CD1c-positive myeloid dendritic cell (primary cell): Measurements from ENCODE around the gene PITPNC1.
"Not testable (repeated sequence)": the region's sequence is repeated elsewhere in the genome, so short reads cannot be mapped to it uniquely, and the experiment has no call there.

Experiments used
- DNase-seq: peaks from one replicate; pipeline ENCODE4 v3.0.0-alpha.2; 2016; ENCODE audit errors: extremely low spot score

PITPNC1 gene

DNA sequence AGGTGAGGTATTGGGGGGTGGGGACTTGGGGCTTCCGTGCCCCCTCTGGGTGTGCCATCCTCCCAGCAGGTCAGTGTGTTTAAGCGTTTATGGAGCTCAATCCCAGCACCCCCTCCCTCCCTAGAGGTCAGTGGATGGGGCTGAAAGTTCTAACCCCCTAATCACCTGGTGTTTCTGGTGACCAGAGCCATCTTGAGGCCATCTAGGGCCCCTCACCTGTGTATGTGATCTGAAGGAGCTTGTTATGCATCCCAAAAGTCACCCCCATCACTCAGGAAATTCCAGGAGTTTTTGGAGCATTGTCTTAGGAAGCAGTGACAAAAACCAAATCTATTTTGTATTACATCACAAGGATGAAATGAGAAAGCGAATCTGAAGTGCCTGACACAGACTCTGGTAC, 272.8 kb downstream of the PITPNC1 start:
- DNase-seq, result no peak

DNA sequence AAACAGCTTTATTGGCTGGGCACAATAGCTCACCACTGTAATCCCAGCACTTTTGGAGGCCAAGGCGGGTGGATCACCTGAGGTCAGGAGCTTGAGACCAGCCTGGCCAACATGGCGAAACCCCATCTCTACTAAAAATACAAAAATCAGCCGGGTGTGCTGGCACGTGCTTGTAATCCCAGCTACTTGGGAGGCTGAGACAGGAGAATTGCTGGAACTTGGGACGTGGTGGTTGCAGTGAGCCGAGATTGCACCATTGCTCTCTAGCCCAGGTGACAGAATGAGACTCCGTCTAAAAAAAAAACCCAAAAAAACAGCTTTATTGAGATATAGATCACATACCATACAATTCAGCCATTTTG, 274.1 kb downstream of the PITPNC1 start:
- not testable (repeated sequence) for DNase-seq

GRCh38 chr17:67652433-67652832, 275.4 kb downstream of the PITPNC1 start:
- DNase-seq, result no peak

GRCh38 chr17:67655478-67656148, 278.5 kb downstream of the PITPNC1 start:
- DNase-seq, result no peak

GRCh38 chr17:67656494-67657203, 279.6 kb downstream of the PITPNC1 start:
- no peak for DNase-seq

DNA sequence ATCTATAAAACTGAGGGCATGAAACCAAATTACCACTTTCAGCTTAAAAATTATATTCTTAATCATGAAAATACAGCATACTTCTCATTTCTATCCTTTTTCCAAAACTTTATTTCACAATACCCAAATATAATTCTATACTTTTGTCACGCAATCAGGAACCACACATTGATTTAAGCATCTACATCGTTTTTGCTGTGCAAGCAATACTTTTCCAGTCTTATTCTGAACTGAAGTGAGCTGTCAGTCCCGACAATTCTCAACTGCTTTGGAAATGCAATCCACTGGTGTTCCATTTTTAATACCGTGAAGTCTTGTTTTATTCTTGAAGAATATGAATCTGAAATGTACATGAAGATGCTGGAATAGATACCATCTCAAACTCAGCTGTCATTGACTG, 280.5 kb downstream of the PITPNC1 start:
- DNase-seq, result no peak

DNA sequence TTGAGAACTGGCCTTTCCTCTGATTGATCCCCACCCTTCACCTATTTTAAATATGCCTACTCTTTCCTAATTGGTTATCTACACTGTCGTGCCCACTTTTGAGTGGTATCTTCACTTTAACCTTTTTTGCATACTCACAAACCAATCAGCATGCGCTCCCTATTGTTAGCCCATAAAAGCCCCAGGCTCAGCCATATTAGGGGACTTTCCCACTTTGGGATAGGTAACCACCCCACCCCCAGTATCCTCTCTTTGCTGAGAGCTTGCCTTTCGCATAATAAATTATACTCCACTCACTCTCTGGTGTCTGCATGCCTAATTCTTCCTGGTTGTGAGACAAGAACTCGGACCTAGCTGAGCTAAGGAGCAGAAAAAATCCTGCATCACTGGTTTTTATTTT, 281.2 kb downstream of the PITPNC1 start:
- DNase-seq, result no peak

DNA sequence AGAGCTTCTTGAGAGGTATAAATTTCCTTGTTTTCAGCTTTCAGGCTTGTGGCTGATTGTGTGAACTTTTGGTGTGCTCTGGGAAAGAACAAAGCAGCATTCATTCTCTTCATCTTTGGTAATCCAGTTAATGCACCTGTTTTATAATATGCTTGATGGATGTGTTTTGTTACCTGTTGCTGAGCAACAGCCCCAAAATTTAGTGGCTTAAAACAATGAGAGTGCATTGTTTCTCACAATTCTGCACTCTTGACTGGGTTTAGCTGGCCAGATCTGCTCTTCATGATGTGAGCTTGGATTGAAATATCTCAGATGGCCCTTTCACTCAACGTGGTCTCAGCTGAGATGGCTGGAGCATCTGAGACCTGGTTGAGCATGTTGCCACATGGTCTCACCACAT, 281.9 kb downstream of the PITPNC1 start:
- DNase-seq, result no peak

GRCh38 chr17:67662712-67663111, 285.6 kb downstream of the PITPNC1 start:
- DNase-seq, result no peak

- DNase-seq, result no peak
Measured at GRCh38 chr17:67663457-67663856, 286.4 kb downstream of the PITPNC1 start.

- DNase-seq, result no peak
Measured at GRCh38 chr17:67666028-67666427, 288.9 kb downstream of the PITPNC1 start.

DNA sequence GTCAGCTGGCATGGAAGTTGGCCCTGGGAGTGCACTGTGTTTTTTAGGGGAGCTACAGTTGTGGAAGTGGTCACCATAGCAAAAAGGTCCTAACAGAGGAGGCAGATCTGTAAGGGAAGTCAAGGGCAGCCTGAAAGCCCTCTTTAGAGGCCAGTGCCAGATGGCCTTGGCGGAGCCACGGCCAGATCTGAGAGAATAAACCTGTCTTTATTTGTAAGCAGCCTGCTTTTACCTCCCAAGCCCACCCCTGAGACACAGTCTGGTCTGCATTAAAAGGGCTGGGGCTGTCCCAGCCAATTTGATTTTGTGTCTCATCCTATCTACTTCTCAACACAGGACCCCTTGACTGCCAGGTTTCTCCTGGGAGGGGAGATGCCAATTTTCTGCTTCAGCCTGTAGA, 289.6 kb downstream of the PITPNC1 start:
- no peak for DNase-seq

GRCh38 chr17:67671493-67671892, 294.4 kb downstream of the PITPNC1 start:
- no peak for DNase-seq

- DNase-seq, result no peak
Measured at GRCh38 chr17:67672592-67673335, 295.7 kb downstream of the PITPNC1 start.

DNA sequence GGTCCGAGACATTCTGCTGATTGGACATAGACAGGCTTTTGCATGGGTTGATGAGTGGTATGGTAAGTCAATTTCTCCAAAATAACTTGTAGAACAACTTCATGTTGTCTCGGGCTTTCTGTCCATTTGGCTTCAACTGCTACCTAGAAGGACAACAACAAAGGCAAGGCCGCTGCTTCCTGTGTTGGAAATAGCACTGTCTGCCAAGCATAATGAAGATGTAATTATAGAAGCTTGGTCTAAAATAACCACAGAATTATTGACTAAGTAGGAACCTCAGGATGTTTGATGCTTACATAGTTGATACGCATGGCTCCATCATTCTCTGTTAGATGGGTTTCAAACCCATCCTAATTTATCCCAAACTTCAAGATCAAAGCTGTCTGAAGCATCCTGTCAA, 298.4 kb downstream of the PITPNC1 start:
- no peak for DNase-seq

GRCh38 chr17:67676305-67676704, 299.2 kb downstream of the PITPNC1 start:
- DNase-seq, result no peak

DNA sequence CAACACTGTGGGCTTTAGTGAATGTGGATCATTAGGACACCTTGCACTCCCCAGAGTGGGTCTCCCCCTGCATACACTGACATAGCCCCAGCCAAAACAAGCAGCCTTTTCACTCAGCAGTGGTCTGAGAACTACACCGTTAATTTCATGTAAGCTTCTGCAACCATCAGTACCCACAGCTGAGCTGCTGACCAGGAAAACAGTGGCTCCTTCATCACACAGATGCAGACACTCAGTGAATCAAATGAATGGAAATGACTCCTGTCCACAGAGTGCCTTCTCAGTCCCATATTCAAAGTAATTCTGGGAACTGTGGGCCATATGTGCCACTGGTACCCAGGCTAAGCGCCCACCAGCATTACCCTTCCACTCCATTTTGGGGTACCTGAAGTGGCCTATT, 301.3 kb downstream of the PITPNC1 start:
- DNase-seq, result no peak

- DNase-seq, result no peak
Measured at GRCh38 chr17:67679225-67679624, 302.1 kb downstream of the PITPNC1 start.

DNA sequence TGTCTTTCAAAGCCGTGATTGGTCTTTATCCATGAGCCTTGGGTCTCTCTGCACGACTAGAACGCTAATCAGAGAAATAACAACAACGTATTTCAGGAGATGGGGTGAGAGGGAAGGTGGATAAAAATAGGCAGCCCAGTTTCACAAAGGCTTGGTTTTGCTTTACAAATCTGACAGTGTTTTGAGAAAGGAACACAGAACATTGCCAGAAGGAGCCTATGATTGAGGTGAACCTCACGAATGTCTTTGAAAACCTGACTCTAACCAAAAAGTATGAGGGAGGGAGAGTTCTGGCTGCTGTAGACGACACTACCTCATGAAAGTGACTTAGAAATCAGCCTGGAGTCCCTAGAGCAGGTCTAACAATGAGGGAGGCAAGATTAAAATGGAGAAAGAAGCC, 302.6 kb downstream of the PITPNC1 start:
- DNase-seq, result no peak

- no peak for DNase-seq
Measured at GRCh38 chr17:67680445-67681224, 303.6 kb downstream of the PITPNC1 start.

GRCh38 chr17:67682196-67682595, 305.1 kb downstream of the PITPNC1 start:
- DNase-seq, result no peak

- DNase-seq, result no peak
Measured at GRCh38 chr17:67685351-67685750, 308.3 kb downstream of the PITPNC1 start.
